ENCODE results near the gene GTF3C5. TPM values are rescaled to one million over a fixed set of nuclear protein-coding genes. Genes with fewer than 3 reads are reported as not detected.

GTF3C5 gene
- total and polyA plus RNA-seq, 2 of the 4 experiments (the other 2 are of a cell fraction) = 49.1 to 52.3 TPM

- CTCF ChIA-PET = no interaction called here
- intact Hi-C loops (cut with micrococcal nuclease) = no loop called here
Measured at GRCh38 chr9:133088756-133089155, 58.0 kb downstream of the GTF3C5 start.

More at GRCh38 chr9:133088756-133089155, 58.0 kb downstream of the GTF3C5 start:
- in situ Hi-C loops (cut with MboI; ENCODE audit: low sequenced_read_pairs) (no loop called here), dilution Hi-C loops (cut with HindIII; ENCODE audit: low sequenced_read_pairs, unreplicated experiment) (no loop called here)
- H3K27ac ChIP-seq (ENCODE audit: insufficient read depth, low read length) = no peak overlapping the region
- DNase-seq = no peak
- H4K8ac ChIP-seq (ENCODE audit: low read depth in 2 of 2, low read length in 2 of 2) = no peak overlapping the region
- H3K4me1 ChIP-seq (ENCODE audit: control insufficient read depth, insufficient read depth, low read length) = no peaks in the 10 kb centered on the region
- H3K23ac ChIP-seq (ENCODE audit: low read depth, low read length) = no peak overlapping the region
- ATAC-seq (ENCODE audit: low read depth) = no peak
- TF ChIP-seq RAD21 (IDR thresholded peaks at IDR 0.05; ENCODE audit: low read length) = no peak
- H3K14ac ChIP-seq (replicated peaks; ENCODE audit: low read depth, low read length) = no peak overlapping the region
- H3K4me2 ChIP-seq (ENCODE audit: low read depth, low read length) = no peak overlapping the region
- H3K79me1 ChIP-seq (ENCODE audit: low read depth in 1 of 2, low read length in 2 of 2) = no peaks in the 10 kb centered on the region
- H4K91ac ChIP-seq (ENCODE audit: insufficient read depth, low read depth, low read length) = no peak overlapping the region
- H3K18ac ChIP-seq (ENCODE audit: low read depth, low read length) = no peak overlapping the region
- no peaks in the 10 kb centered on the region for H3K36me3 ChIP-seq (ENCODE audit: control insufficient read depth, insufficient read depth, low read length)
- POLR2A ChIA-PET (ENCODE audit: unreplicated experiment) = no interaction called here
- no peak overlapping the region for H2BK15ac ChIP-seq (ENCODE audit: low read depth, low read length)
- H3K9me3 ChIP-seq (ENCODE audit: control insufficient read depth, insufficient read depth, low read length) = no peaks in the 10 kb centered on the region
- BruUV-seq (replicated peaks) = no TSS peak
- no peak overlapping the region for H3K4me3 ChIP-seq (ENCODE audit: insufficient read depth, low read depth, low read length)
- H3K9ac ChIP-seq (ENCODE audit: low read depth, low read length) = no peak overlapping the region
- no peak overlapping the region for H2AK9ac ChIP-seq (replicated peaks; ENCODE audit: low read depth, low read length, poor library complexity)
- 92% methylated on average over 4 of the region's 7 CpGs; no CpG with 5 or more reads in 1 of the 2 experiments for WGBS, 2 experiments (ENCODE audit: extremely low coverage in 2 of 2, insufficient read length in 1 of 2)
- no peak overlapping the region for H2BK5ac ChIP-seq (ENCODE audit: low read depth, low read length, poor library complexity, severe bottlenecking)
- no peaks in the 10 kb centered on the region for H3K9me1 ChIP-seq (ENCODE audit: insufficient read depth, low read length)
- no peak overlapping the region for H2BK120ac ChIP-seq (ENCODE audit: low read depth, low read length)
- no peak overlapping the region for H2AK5ac ChIP-seq (ENCODE audit: low read depth, low read length)
- no peak overlapping the region for H2BK20ac ChIP-seq (ENCODE audit: low read depth, low read length)
- H4K20me1 ChIP-seq (ENCODE audit: insufficient read depth, low read length) = no peaks in the 10 kb centered on the region
- no peak overlapping the region for H3K4ac ChIP-seq (ENCODE audit: low read depth, low read length)
- peaks cover 3% of the 10 kb centered on the region; the same call in 1 of the 2 replicates for H3K27me3 ChIP-seq (ENCODE audit: control insufficient read depth, insufficient read depth, low read length)
- no peak overlapping the region for H4K5ac ChIP-seq (ENCODE audit: low read depth, low read length)
- no peak overlapping the region for H3K56ac ChIP-seq (ENCODE audit: extremely low read depth, insufficient read depth, low read length)
- H2AFZ ChIP-seq (replicated peaks; ENCODE audit: low read length, poor library complexity) = no peak overlapping the region
